Activated CD4-positive, alpha-beta T cell treated with anti-CD3 and anti-CD28 coated beads, Interleukin-2, amount 50 U/mL, for 24 hours (primary cell): ENCODE measurements around the gene PAPPA.

Experiments used
- DNase-seq, 2 donors: peaks; one replicate each; pipeline ENCODE4 v3.0.0-alpha.2; 2020; ENCODE audit warnings: low read depth in 1 of 2, low spot score in 1 of 2

The PAPPA gene

GRCh38 chr9:116409638-116410037, 256.0 kb downstream of the PAPPA start:
- no peak for DNase-seq

- no peak for DNase-seq
Measured at GRCh38 chr9:116411506-116411905, 257.9 kb downstream of the PAPPA start.

GRCh38 chr9:116414374-116414773, 260.8 kb downstream of the PAPPA start:
- DNase-seq = no peak

DNA sequence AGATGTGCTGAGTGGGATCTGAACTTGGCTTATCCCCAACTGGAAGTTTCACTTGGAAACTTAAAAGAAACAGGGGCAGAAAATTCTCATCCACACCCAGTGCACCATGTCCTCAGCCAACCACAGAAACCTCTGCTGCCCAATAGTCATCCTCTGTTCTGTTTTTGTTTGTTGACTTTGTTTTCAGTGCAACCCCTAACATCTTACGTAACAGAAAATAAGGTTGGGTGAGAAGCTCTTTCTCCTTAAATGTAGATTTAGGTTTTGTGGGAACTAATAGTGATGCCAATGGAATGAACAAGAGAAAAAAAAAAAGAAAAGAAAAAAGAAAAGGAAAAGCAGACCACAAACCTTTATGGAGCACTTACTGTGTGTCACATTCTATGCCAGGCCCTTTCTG, 262.8 kb downstream of the PAPPA start:
- no peak for DNase-seq

GRCh38 chr9:116417464-116417863, 263.9 kb downstream of the PAPPA start:
- no peak for DNase-seq

DNA sequence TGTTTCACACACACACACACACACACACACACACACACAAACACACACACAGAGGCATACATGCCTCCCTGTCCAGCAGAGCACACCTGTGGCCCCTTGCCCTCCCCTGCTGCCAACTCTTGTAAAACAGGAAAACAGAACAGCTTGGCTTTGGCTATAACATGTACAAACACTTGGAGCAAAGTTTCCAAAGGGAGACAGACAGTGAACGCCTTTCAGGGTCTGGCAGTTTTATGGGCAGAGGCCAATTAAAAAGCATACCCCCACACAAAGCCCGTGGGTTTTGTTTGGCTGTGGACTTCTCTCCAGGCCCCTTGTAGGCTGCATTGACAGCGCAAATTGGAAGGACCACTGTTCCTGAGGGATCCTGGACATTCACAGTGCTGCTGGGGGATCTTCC, 265.6 kb downstream of the PAPPA start:
- no peak for DNase-seq

- DNase-seq = no peak
Measured at GRCh38 chr9:116420993-116421538, 267.5 kb downstream of the PAPPA start.

DNA sequence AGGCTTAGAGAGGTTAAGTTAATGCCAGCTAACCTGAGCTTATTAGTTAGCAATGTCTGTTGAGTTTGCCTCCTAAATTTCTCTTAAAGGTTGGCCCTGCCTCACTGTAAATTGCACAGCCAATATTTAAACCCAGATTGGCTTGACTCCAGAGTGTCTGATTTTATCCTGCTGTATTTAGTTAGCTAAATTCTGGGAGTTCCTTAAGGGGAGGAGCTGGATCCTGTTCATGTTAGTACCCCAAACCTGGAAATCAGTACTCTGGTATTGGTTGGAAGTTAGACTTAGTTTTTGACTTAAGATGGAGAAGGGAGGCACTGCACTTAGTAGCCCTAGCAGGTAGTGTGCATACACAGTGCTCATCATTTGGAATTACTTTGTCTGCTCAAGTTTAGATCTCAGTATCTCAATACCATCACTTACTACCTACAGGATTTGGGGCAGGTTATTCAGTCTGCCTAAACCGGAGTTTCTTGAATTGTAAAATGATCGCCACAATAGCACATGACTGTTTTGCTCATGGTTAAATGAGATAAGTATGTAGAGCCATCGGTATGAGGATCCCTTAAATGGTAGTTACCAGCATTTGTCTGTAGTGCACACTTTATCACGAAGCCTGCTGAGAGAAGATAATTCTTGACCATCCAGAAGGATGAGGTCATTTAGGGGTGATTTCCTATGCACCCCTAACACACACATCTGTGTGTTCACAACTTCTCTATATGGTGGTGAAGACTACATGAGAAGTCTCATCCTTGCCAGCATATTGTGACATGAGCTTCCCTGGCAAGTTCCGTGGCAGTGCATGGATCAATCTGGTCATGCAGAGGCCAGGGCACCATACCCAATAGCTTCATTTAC, 268.8 kb downstream of the PAPPA start:
- no peak for DNase-seq

GRCh38 chr9:116423149-116423548, 269.6 kb downstream of the PAPPA start:
- DNase-seq = no peak

DNA sequence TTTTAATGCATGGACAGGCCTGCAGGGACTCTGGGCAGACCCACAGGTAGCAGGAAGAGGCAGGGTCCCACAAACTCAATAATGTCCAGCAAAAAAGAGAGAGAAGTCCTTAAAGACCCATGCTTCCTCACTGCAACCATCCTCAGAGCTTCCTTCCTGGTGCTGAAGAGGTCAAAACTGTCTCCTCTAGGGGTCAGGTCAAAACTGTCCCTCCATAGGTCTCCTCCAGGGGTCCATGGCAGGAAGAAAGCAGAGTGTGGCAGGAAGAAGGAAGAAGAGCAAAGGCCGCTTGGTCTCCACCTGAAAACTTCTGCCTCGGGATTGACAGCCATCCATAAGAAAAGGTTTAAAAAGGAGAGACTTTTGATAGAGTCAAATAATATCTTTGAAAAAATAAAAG, 271.7 kb downstream of the PAPPA start:
- DNase-seq = no peak

GRCh38 chr9:116430849-116431248, 277.3 kb downstream of the PAPPA start:
- no peak for DNase-seq

DNA sequence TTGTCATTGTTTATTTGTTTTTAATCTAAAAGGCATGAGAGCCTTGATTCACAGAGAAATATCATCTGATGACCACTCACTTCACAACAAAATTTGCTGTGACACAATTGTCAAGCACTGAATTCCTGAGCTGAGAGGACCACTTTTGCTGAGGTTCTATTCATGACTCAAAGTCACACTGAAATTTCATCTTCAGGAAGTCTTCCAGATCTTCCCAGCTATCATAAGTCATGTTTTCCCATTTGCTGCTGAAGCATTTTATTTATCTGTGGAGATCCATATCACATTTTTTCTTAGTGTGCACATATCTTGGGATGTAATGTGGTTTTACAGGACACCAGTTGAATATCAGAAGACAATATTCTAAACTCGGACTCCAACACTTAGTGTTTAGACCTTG, 278.5 kb downstream of the PAPPA start:
- no peak for DNase-seq

GRCh38 chr9:116434314-116434713, 280.7 kb downstream of the PAPPA start:
- no peak for DNase-seq

DNA sequence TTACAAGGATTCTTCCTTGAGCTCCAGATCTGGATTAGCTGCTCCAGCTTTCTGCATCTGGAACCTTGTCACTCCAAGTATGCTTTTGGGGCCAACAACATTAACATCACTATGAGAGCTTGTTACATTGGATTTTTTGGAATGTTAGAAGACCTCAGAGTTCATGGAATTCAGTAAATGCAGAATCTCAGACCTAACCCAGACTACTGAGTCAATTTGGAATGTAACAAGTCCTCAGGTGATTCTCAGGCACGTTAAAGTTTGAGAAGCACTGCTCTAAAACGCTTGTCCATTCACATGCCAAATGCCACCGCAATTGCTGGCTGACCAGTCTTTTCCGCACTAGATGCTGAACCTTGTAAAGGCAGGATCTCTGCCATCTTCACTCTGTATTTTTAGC, 282.1 kb downstream of the PAPPA start:
- no peak for DNase-seq

DNA sequence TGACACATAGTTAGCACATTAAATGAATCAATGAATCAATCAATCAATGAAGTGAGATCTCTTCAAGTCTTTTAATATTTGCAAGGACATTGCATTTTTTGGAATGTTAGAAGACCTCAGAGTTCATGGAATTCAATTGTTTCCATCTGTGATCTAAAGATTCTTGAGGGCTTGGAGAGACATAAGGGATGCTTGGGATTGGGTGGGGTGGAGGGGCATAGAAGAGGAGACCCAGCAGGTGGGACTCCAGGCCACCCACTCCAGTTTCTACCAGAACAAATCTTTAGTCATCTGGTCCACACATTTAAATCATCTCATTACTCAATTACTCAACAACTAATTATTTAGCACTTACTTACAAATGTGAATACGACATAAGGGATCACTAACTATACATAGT, 282.5 kb downstream of the PAPPA start:
- DNase-seq = no peak

- DNase-seq = no peak
Measured at GRCh38 chr9:116437411-116438370, 284.1 kb downstream of the PAPPA start.

- DNase-seq = no peak
Measured at GRCh38 chr9:116442528-116442927, 288.9 kb downstream of the PAPPA start.

DNA sequence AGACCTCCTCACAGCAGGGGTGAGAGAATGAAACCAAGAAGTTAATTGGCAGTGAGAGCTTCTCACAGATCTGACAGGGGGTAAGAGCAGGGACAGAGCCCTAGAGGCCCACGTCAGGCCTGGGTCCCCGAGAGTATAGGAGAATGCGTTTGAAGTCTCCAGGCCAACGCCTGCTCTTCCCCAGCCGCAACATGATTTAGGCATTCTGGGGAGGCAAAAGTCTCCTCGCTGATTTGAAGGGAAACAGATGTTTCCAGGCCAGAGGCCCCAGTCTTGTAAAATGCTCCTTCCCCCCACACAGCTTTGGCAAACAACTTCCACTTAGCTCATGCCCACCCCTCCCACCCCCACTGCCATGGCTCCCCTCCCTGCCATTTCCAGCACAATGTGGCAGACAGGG, 294.3 kb downstream of the PAPPA start:
- DNase-seq = no peak

DNA sequence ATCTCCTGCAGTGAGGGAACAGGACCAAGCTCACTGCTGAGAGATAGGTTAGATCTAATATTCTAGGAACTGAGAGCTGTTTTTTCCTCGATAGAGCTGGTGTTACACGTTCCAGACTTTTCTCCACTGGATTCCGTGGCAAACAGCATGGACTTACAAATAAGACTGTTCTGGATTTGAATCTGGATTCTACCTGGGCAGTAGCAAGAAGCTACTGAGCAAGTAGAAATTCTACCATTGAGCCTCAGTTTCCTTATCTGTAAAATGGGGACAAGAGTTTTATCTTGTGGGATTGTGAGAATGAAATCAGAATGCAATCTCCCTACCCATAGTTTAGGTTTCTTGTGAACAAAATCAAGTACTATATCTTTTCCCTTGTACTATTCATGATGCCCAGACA, 294.8 kb downstream of the PAPPA start:
- no peak for DNase-seq

GRCh38 chr9:116449949-116450348, 296.4 kb downstream of the PAPPA start:
- DNase-seq = no peak

DNA sequence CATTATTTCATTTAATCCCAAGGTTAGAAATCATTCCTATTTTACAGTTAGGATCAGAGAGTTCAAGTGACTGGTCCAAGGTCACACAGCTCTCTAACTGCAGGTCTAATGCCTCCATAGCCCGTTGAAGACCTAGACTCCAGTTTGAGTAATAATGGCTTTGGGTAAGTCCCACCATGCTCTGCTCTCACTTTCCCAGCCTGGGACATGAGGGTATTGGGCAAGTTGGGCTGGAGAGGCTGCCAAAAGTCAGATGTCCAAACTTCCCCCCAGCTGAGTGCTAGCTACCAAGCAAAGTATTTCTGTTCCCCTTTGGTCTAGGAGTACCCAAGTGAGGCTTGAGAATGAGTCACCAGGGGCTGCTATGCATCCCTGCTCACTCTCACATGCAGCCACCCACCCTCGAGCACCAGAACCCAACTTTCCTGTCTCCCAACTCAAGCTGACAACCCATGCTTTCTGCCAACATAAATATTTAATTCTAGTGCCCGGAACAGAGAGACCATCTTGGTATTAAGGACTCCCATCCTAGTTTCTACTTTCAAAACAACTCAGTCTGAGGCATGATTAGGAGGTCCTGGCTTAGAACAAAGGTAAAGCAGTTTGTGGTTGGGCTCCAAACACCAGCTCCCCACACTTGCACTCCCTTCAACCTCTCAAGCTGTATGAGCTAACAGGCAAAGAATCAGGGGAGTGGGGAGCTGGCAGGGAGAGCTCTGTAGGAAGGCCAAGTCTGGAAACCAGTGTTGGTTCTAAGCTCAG, 297.0 kb downstream of the PAPPA start:
- DNase-seq = no peak
